HG02610 (cell line): ENCODE data around the gene TREH.
"Not testable (repeated sequence)": the region's sequence is repeated elsewhere in the genome, so short reads cannot be mapped to it uniquely, and the experiment has no call there.

ENCODE experiments used
- ATAC-seq: cut with Tn5 transposase; IDR thresholded peaks from one replicate; pipeline ENCODE4 v1.9.1; 2021; ENCODE audit warnings: mild to moderate bottlenecking, moderate library complexity; ENCODE audit not compliant: unreplicated experiment

The TREH gene

GRCh38 chr11:118699506-118700220 lies 20.2 kb upstream of the TREH start:
- no peak for ATAC-seq

GRCh38 chr11:118697346-118697745 lies 17.9 kb upstream of the TREH start:
- ATAC-seq, result no peak

GRCh38 chr11:118696673-118697226 lies 17.3 kb upstream of the TREH start:
- no peak for ATAC-seq

GRCh38 chr11:118694771-118695170 lies 15.3 kb upstream of the TREH start:
- no peak for ATAC-seq

GRCh38 chr11:118694185-118694584 lies 14.7 kb upstream of the TREH start:
- no peak for ATAC-seq

GRCh38 chr11:118691926-118692830 lies 12.7 kb upstream of the TREH start:
- ATAC-seq, result no peak

- ATAC-seq, result no peak
These were observed 11.3 kb upstream of the TREH start for GRCh38 chr11:118690553-118691304.

GRCh38 chr11:118689852-118690552 lies 10.6 kb upstream of the TREH start:
- ATAC-seq, result peak; percentile 82

- no peak for ATAC-seq
These were observed 10.0 kb upstream of the TREH start for GRCh38 chr11:118689503-118689851.

GRCh38 chr11:118688851-118689502 lies 9.5 kb upstream of the TREH start:
- ATAC-seq, result no peak

GRCh38 chr11:118688339-118688738 lies 8.9 kb upstream of the TREH start:
- ATAC-seq, result not testable (repeated sequence)

- ATAC-seq, result no peak
These were observed 8.5 kb upstream of the TREH start for GRCh38 chr11:118687906-118688305.

GRCh38 chr11:118684187-118684586 lies 4.7 kb upstream of the TREH start:
- ATAC-seq, result no peak

GRCh38 chr11:118682939-118683338 lies 3.5 kb upstream of the TREH start:
- ATAC-seq, result not testable (repeated sequence)

- ATAC-seq, result no peak
These were observed 2.9 kb upstream of the TREH start for GRCh38 chr11:118682372-118682771.

GRCh38 chr11:118678908-118679307 lies 542 bp downstream of the TREH start:
- not testable (repeated sequence) for ATAC-seq

GRCh38 chr11:118677977-118678376 lies 1.5 kb downstream of the TREH start:
- no peak for ATAC-seq

GRCh38 chr11:118674082-118674435 lies 5.4 kb downstream of the TREH start:
- no peak for ATAC-seq

GRCh38 chr11:118673361-118674081 lies 5.9 kb downstream of the TREH start:
- no peak for ATAC-seq
